GM18517 (cell line): ENCODE results near the gene EXOC3L1.

ENCODE experiments used
- ATAC-seq: cut with Tn5 transposase; IDR thresholded peaks from one replicate; pipeline ENCODE4 v1.9.1; 2021; ENCODE audit warnings: mild to moderate bottlenecking, moderate library complexity; ENCODE audit not compliant: unreplicated experiment

Gene EXOC3L1

GRCh38 chr16:67190041-67190440 lies at the start of gene EXOC3L1:
Gene EXOC3L1 (minus strand): TSS chr16:67190136. CDS start chr16:67189676, 460 bp downstream.
- ATAC-seq = no peak

- no peak for ATAC-seq
Observed at GRCh38 chr16:67238806-67239470, 49.0 kb upstream of the EXOC3L1 start.

DNA sequence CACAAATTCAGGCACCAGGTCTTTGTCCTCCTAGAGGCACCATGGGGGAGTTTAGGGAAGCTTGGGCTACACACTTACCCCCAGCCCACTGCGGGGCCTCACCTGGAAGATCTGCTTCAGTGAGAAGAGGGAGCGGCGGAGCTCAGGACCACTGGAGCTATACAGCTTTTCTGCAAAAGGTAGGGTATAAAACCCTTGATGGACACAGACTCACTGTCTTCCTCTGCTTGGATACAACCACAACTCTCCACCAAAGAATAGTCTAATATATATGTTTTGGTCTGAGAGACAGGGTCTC lies 48.3 kb upstream of the EXOC3L1 start:
- ATAC-seq = no peak

- ATAC-seq = no peak
Observed at GRCh38 chr16:67237396-67238277, 47.7 kb upstream of the EXOC3L1 start.

DNA sequence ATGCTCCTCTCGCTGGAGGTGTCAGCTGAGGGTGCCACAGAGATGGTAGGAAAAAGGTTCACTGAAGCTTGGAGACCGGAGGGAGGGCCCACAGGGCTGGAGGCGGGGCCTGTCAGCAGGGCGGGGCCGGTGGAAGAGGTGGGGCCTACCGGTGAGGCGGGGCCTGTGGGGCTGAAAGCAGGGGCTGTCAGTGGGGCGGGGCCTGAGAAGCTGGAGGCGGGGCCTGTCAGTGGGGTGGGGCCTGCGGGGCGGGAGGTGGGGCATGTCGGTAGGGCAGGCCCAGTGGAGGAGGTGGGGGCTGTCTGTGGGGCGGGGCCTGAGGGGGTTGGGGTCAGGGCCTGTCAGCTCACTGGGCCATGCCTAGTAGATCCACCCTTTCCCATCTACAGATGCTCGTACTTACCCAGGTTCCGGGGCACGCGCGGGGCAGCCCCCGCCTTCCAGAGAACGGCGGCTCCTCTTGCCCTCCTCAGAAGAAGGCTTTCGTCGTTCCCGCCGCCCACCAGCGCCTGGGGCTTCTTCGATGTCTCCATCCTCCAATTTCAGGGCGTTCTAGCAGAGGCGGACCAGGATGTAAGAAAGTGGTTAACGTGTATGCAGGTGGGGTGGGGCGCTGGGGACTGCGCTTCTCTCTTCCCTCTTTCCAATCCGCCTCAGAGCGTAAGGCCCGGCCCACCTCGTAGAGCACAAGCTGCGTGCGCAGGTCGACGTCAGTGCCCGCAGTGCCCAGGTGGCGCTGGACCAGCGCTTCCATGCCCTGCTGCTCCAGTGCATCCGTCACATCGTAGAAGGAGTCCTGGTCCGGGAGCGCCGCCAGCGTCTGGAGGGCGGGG lies 46.8 kb upstream of the EXOC3L1 start:
- ATAC-seq = no peak

DNA sequence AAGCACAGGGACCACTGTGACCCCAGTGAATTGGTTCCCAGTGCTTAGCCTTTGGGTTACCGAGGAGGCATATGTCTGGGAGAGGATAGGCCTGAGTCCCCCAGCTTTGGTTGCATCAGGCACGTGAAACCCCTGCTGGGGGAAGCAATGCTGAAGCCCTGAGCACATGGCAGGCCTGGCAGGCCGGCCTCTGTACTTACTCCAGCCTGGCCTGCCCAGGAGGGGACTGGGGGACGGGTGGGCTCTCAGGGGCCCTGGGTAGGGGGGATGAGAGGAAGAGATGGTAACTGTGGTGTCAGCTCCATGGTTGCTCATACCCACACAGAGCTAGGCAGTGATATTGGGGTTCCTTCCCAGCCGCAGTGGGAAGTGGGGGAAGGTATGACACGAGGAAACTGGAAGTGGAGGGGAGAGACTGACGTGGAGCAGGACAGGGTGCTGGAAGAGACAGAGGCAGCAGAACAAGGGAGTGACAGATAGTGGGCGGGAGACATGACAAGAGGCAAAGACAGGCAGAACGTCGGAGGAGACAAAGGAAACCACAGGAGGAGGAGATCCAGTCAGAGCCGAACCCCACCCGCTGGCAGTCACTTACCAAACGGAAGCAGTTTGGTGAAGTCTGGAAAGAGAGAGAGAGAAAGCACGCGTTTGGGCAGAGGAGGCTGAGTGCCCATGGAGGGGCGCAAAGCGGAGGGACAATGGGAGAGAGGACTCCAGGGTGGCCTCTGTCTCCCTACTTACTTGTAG lies 46.1 kb upstream of the EXOC3L1 start:
- ATAC-seq = no peak

DNA sequence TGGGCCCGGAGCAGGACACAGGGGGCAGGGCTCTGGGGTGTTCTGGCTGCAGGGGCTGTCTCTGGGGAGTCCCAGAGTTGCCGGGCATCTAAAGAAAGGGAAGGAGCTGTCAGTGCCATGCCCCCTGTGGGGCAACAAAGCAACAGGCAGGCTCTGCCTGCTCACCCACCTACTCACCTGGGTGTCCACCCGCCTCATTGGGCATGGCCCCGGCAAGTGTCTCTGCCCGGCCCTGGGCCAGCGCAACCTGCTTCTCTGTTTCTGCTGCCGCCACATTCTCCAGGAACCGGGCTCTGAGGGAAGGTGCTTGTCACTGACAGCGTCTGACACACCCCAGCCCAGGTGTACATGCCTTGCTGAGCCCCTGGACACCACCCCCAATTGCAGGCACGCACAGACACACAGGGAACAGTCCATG lies 44.3 kb upstream of the EXOC3L1 start:
- no peak for ATAC-seq

- ATAC-seq = no peak
Observed at GRCh38 chr16:67233596-67233995, 43.7 kb upstream of the EXOC3L1 start.

GRCh38 chr16:67230809-67231660 lies 41.1 kb upstream of the EXOC3L1 start:
- no peak for ATAC-seq

- ATAC-seq = no peak
Observed at GRCh38 chr16:67229906-67230808, 40.2 kb upstream of the EXOC3L1 start.

- no peak for ATAC-seq
Observed at GRCh38 chr16:67228905-67229304, 39.0 kb upstream of the EXOC3L1 start.

DNA sequence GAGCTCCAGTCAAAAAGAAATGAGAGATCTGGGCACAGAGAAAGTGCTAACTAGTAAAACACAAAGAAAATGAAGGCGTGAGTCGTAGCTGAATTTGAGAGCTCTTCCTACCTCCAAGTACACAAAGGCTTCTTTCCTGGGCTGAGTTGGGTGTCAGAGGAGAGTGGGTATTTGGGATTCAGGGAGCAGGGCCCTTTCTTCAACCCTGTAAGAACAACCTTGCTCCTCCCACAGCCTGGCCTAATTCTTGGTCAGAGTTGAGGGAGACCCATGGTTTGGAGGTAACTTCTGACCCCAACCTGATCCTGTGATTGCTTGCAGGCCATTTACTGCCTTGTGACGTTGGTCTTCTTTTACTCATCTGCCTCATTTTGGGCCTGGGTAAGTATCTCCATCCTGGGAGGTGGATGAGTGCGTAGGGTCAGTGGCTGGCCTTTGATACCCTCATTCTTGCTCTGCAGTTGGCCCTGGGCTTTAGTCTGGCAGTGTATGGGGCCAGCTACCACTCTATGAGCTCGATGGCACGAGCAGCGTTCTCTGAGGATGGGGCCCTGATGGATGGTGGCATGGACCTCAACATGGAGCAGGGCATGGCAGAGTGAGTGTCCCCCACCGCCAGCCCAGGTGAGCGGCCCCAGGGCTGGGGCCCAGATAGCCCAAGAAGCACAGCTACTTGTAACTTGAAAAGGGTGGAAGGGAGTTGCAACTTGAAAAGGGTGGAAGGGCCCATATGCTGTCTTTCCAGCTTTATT lies 38.3 kb upstream of the EXOC3L1 start:
- ATAC-seq = no peak

DNA sequence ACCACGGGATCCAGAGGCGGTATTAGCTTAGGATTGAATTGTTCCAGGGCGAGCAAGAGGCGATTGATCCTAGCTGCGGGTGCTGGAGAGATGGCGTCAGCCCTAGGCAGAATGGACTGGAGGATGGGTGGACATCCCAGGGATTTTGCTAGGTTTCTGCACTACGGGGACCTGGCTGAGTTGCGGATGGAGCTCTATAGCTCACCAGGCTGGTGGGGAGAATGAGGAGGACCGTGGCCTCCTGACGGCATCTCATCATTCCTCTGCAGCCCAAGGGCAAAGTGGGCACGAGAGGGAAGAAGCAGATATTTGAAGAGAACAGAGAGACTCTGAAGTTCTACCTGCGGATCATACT lies 37.6 kb upstream of the EXOC3L1 start:
- ATAC-seq = no peak

DNA sequence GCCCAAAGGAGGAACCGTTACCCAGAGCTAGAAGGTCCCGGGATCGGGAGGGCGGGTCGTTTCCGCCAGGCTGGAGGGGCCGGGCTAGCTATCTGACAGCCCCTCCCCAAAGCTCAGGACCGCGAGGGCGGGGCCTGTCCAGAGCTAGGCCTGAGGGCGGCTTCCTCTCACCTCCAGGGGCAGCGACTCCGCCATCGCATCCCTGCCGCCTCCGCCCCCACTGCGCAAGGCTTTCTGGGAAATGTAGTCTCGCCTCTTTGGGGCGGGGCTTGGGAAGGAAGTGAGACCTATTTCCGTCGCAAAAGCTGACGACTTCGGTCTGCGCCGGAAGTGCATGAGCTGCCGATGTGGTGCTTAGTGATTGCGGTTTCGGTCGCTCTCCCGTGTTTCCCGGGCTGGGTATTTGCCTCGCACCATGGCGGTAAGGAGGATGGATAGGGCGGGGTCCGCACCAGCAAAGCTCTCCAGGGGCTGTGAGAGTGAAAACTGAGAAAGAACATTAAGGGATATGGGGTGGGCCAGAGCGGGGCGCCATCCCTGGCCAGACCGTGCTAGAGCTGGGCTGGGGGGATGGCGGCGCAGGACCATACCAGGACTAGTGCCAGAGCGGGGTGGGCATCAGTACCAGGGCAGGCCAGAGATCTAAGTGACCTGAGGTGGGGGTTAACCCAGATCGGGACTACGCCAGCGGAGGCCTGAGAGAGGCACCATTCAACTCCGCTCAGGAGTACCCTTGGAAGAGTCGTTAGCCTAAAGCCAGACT lies 37.0 kb upstream of the EXOC3L1 start, which contains the start of gene TMEM208:
Gene TMEM208 (plus strand): TSS at position 327 of the 763 bp plus-strand sequence. CDS start 89 bp downstream, at position 416.
- peak; percentile 83 for ATAC-seq

DNA sequence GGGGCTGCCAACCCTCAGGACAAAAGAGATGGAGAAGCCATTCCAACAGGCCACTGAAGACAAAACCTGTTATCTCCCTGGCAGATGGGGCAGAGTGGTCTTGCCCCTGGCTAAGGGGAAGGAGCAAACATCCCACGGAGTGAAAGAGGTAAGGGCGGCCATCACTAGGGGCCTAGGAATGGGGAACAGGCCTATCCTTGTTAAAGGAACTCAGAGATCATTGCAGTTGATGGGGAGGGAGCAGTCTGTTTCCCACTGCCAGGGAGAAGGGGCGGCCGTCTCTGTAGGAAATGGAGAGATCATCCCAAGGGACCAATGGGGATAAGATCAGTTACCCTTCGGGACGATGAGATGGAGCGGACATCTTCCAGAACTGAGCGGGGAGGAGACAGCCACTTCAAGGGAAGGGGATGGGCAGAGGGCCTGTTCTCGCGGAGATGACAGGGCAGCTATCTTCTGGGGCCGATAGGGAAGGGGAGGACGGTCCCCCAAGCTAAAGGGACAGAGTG lies 36.4 kb upstream of the EXOC3L1 start:
- ATAC-seq = peak; percentile 21

DNA sequence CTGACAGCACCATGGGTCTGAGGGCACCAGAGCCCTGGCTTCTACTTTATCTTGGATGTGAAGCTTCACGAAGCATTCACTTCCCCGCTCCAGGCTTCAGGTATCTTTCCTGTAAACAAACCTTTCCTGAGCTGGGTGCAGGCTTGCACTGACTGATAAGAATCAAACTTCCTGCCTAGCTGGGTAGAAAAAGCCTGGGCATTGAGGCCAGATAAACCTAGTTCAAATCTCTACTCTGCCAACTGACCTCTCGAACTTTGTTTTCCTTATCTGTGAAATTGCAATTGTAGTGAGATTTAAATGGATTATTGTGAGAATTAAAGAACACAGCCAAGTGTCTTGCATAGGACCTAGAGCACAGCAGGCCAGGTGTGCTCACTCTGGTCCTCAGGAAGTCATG lies 34.1 kb upstream of the EXOC3L1 start:
- no peak for ATAC-seq
